IMR-90 (cell line): Measurements from ENCODE around the gene SORCS1. TPM values are rescaled to one million over a fixed set of nuclear protein-coding genes. Genes with fewer than 3 reads are reported as not detected.

Experiments
- ATAC-seq: fragments of 200-7000 bp; cut with Tn5 transposase; 2 replicates; pipeline ENCODE4 v1.9.1; 2020; ENCODE audit warnings: low read depth, mild to moderate bottlenecking, moderate library complexity
- BruUV-seq: library from RNA; stranded (reverse); fragments of 400-500 nt; replicated peaks from 2 replicates; lab custom pipeline; 2021; lab: Mats Ljungman, UMichigan
- CTCF ChIA-PET: fragments of 300-600 bp; formaldehyde crosslinking; extraction: SDS; loops from one replicate; lab custom pipeline; 2021; ENCODE audit warnings: antibody characterized with exemption; lab: Yijun Ruan, JAX
- POLR2A ChIA-PET: fragments of 300-600 bp; sonication (Branson Sonifier 250); formaldehyde crosslinking; loops from one replicate; lab custom pipeline; 2022; ENCODE audit warnings: antibody characterized with exemption; ENCODE audit not compliant: unreplicated experiment; lab: Charles Lee
- DNase-seq: peaks from one replicate; pipeline ENCODE4 v3.0.0; 2013
- H2AFZ ChIP-seq: replicated peaks from 2 replicates; pipeline ENCODE3; 2013; ENCODE audit warnings: low read length, mild to moderate bottlenecking; ENCODE audit not compliant: poor library complexity
- H2AK5ac ChIP-seq: 2 replicates; pipeline ENCODE4 v1.6.1; 2013; ENCODE audit warnings: low read depth, low read length, inconsistent platforms
- H2AK9ac ChIP-seq: replicated peaks from 2 replicates; pipeline ENCODE3; 2013; ENCODE audit warnings: mild to moderate bottlenecking, low read depth, low read length, moderate library complexity; ENCODE audit not compliant: poor library complexity
- H2BK120ac ChIP-seq: 2 replicates; pipeline ENCODE4 v1.6.1; 2013; ENCODE audit warnings: low read depth, low read length, inconsistent platforms
- H2BK15ac ChIP-seq: 3 replicates; pipeline ENCODE4 v1.6.1; 2013; ENCODE audit warnings: low read depth, low read length, inconsistent platforms
- H2BK20ac ChIP-seq: 2 replicates; pipeline ENCODE4 v1.6.1; 2013; ENCODE audit warnings: low read depth, mild to moderate bottlenecking, inconsistent platforms, low read length, moderate library complexity
- H2BK5ac ChIP-seq: 2 replicates; pipeline ENCODE4 v1.6.1; 2013; ENCODE audit warnings: mild to moderate bottlenecking, low read depth, low read length, inconsistent platforms; ENCODE audit not compliant: poor library complexity, severe bottlenecking
- H3K14ac ChIP-seq: replicated peaks from 2 replicates; pipeline ENCODE4 v1.6.1; 2013; ENCODE audit warnings: low read depth, low read length, inconsistent platforms
- H3K18ac ChIP-seq: 2 replicates; pipeline ENCODE4 v1.6.1; 2013; ENCODE audit warnings: low read depth, low read length, control low read depth
- H3K23ac ChIP-seq: 2 replicates; pipeline ENCODE4 v1.6.1; 2013; ENCODE audit warnings: low read depth, low read length, inconsistent platforms
- H3K27ac ChIP-seq: 2 replicates; pipeline ENCODE4 v1.5.1; 2013; ENCODE audit warnings: mild to moderate bottlenecking, control low read depth, low read length; ENCODE audit not compliant: insufficient read depth
- H3K27me3 ChIP-seq: 2 replicates; pipeline ENCODE4 v1.6.1; 2013; ENCODE audit warnings: low read length; ENCODE audit not compliant: control insufficient read depth, insufficient read depth
- H3K36me3 ChIP-seq: 2 replicates; pipeline ENCODE4 v1.6.1; 2013; ENCODE audit warnings: low read length, mixed read lengths; ENCODE audit not compliant: control insufficient read depth, insufficient read depth
- H3K4ac ChIP-seq: 2 replicates; pipeline ENCODE4 v1.6.1; 2013; ENCODE audit warnings: low read depth, low read length, inconsistent platforms
- H3K4me1 ChIP-seq: 2 replicates; pipeline ENCODE4 v1.6.1; 2013; ENCODE audit warnings: low read length, mixed read lengths; ENCODE audit not compliant: control insufficient read depth, insufficient read depth
- H3K4me2 ChIP-seq: 2 replicates; pipeline ENCODE4 v1.6.1; 2013; ENCODE audit warnings: low read depth, mild to moderate bottlenecking, control low read depth, low read length, moderate library complexity
- H3K4me3 ChIP-seq: 2 replicates; pipeline ENCODE4 v1.5.1; 2013; ENCODE audit warnings: low read depth, mild to moderate bottlenecking, control low read depth, low read length, moderate library complexity; ENCODE audit not compliant: insufficient read depth
- H3K56ac ChIP-seq: 2 replicates; pipeline ENCODE4 v1.6.1; 2013; ENCODE audit warnings: low read length, inconsistent platforms; ENCODE audit not compliant: insufficient read depth; ENCODE audit errors: extremely low read depth
- H3K79me1 ChIP-seq, 2 experiments: 2 replicates each; pipeline ENCODE4 v1.6.1; 2013; ENCODE audit warnings: low read length in 2 of 2, inconsistent platforms in 1 of 2, low read depth in 1 of 2
- H3K9ac ChIP-seq: 2 replicates; pipeline ENCODE4 v1.6.1; 2013; ENCODE audit warnings: low read depth, low read length, control low read depth
- H3K9me1 ChIP-seq: 2 replicates; pipeline ENCODE4 v1.6.1; 2013; ENCODE audit warnings: low read length, inconsistent platforms; ENCODE audit not compliant: insufficient read depth
- H3K9me3 ChIP-seq: 2 replicates; pipeline ENCODE4 v1.6.1; 2013; ENCODE audit warnings: low read length; ENCODE audit not compliant: control insufficient read depth, insufficient read depth
- H4K20me1 ChIP-seq: 2 replicates; pipeline ENCODE4 v1.6.1; 2013; ENCODE audit warnings: low read length, inconsistent platforms; ENCODE audit not compliant: insufficient read depth
- H4K5ac ChIP-seq: 2 replicates; pipeline ENCODE4 v1.6.1; 2013; ENCODE audit warnings: mild to moderate bottlenecking, low read depth, low read length, control low read depth
- H4K8ac ChIP-seq, 2 experiments: 2 replicates each; pipeline ENCODE4 v1.6.1; 2013; ENCODE audit warnings: low read depth in 2 of 2, low read length in 2 of 2, control low read depth in 1 of 2, inconsistent platforms in 1 of 2
- H4K91ac ChIP-seq: 2 replicates; pipeline ENCODE4 v1.6.1; 2013; ENCODE audit warnings: low read depth, low read length, inconsistent platforms; ENCODE audit not compliant: insufficient read depth
- POLR2A ChIP-seq: IDR thresholded peaks from 2 replicates; pipeline ENCODE4 v1.6.1; 2012; ENCODE audit warnings: mild to moderate bottlenecking, low read depth, low read length
- WGBS, 2 experiments: methylation state at CpG; one replicate each; pipeline versions ENCODE4 v1.1.5 to v1.1.7; 2013; ENCODE audit warnings: missing lambda C conversion rate in 2 of 2; ENCODE audit not compliant: insufficient read length in 1 of 2; ENCODE audit errors: extremely low coverage in 2 of 2; 5-methylcytosine and 5-hydroxymethylcytosine counted together
- dilution Hi-C: fragments of 300-500 bp; cut with HindIII; formaldehyde crosslinking; loops from one replicate; pipeline ENCODE4 v1.14.3; 2018; ENCODE audit warnings: low sequenced_read_pairs; ENCODE audit not compliant: unreplicated experiment
- in situ Hi-C: fragments of 300-500 bp; cut with MboI; formaldehyde crosslinking; loops from 3 replicates; pipeline ENCODE4 v1.14.3; 2019; ENCODE audit warnings: low sequenced_read_pairs, inconsistent platforms, mixed read lengths
- intact Hi-C: fragments of 100-400 bp; cut with micrococcal nuclease; formaldehyde crosslinking; loops from 2 replicates; pipeline ENCODE4 v1.10.0; 2022
- polyA plus RNA-seq, 3 experiments: library from polyadenylated mRNA; depleted of rRNA; stranded (reverse); fragments of >200 nt; gene quantifications; 2 replicates each; pipeline ENCODE4 v1.2.3, GENCODE V29; 2012; ENCODE audit warnings: low replicate concordance in 1 of 3
- total RNA-seq: library from RNA; depleted of rRNA; stranded (reverse); fragments of >200 nt; gene quantifications from 2 replicates; pipeline ENCODE4 v1.2.3, GENCODE V29; 2012

The SORCS1 gene
- total and polyA plus RNA-seq, 2 of the 4 experiments (the other 2 are of a cell fraction), result under 0.01 TPM; not detected in 1

- Histone ChIP-seq H2AFZ (no peak overlapping the region), H3K79me1 (no peaks in the 10 kb centered on the region), H3K4me1 (no peaks in the 10 kb centered on the region), H3K56ac (no peak overlapping the region), H3K27ac (no peak overlapping the region), H2AK9ac (no peak overlapping the region), H3K4me2 (no peak overlapping the region), H3K9me1 (no peaks in the 10 kb centered on the region), H3K27me3 (no peaks in the 10 kb centered on the region), H3K36me3 (no peaks in the 10 kb centered on the region), H3K14ac (no peak overlapping the region), H4K91ac (no peak overlapping the region), H3K9ac (no peak overlapping the region), H3K18ac (no peak overlapping the region), H2BK20ac (no peak overlapping the region), H3K4me3 (no peak overlapping the region), H4K8ac (no peak overlapping the region), H2BK5ac (no peak overlapping the region), H2BK15ac (no peak overlapping the region), H4K20me1 (no peaks in the 10 kb centered on the region), H2AK5ac (no peak overlapping the region), H3K23ac (no peak overlapping the region), H2BK120ac (no peak overlapping the region), H4K5ac (no peak overlapping the region), H3K9me3 (peaks cover 9% of the 10 kb centered on the region), H3K4ac (no peak overlapping the region)
- ChIA-PET CTCF (no interaction called here), POLR2A (no interaction called here)
- no peak for ATAC-seq
- dilution Hi-C loops (no loop called here), intact Hi-C loops (no loop called here), in situ Hi-C loops (no loop called here)
- DNase-seq, result no peak
- 20% methylated on average over 1 of the region's 6 CpGs; no CpG with 5 or more reads in 1 of the 2 experiments for WGBS, 2 experiments
- no TSS peak for BruUV-seq
- TF ChIP-seq POLR2A, result no peak
Observed at GRCh38 chr10:106908225-106908624, 256.3 kb downstream of the SORCS1 start.
